Adrenal gland (tissue), 12 donors: ENCODE results near the gene FRMD1. TPM values are rescaled to one million over a fixed set of nuclear protein-coding genes. Genes with fewer than 3 reads are reported as not detected.

Experiments used
- DNase-seq, 7 donors: peaks; one replicate each; pipeline ENCODE4 v3.0.0-alpha.2; 2019 to 2020
- H3K27ac ChIP-seq, 5 donors: fragments of 200-600 bp; sonication (generic) in 4 of 5; 1 replicate in 3 of 5; 2 replicates in 2 of 5; pipeline versions ENCODE4 v1.5.1 to v1.8.0; 2016 to 2020; ENCODE audit warnings: mild to moderate bottlenecking in 1 of 5
- H3K27me3 ChIP-seq: fragments of 200-600 bp; 2 replicates; pipeline ENCODE4 v1.8.0; 2021
- H3K36me3 ChIP-seq, 2 donors: fragments of 200-600 bp; replicated peaks in 1 of 2; 1 replicate in 1 of 2; 2 replicates in 1 of 2; pipeline versions ENCODE4 v1.5.1 to v1.8.0; 2018 to 2022
- H3K4me1 ChIP-seq, 2 donors: fragments of 200-600 bp; replicated peaks in 1 of 2; 1 replicate in 1 of 2; 2 replicates in 1 of 2; pipeline versions ENCODE4 v1.5.1 to v1.8.0; 2018 to 2021
- H3K4me3 ChIP-seq, 4 donors: fragments of 200-600 bp; sonication (generic) in 3 of 4; one replicate each; pipeline ENCODE4 v1.5.1; 2016 to 2018
- H3K9me3 ChIP-seq, 3 donors: fragments of 200-600 bp; sonication (generic) in 1 of 3; replicated peaks in 1 of 3; 1 replicate in 2 of 3; 2 replicates in 1 of 3; pipeline versions ENCODE4 v1.5.1 to v1.8.0; 2016 to 2021
- CTCF ChIP-seq, 6 experiments: fragments of 450-650 bp in 4 of 6; fragments of 200-600 bp in 2 of 6; sonication (generic) in 1 of 6; IDR thresholded peaks; 1 replicate in 5 of 6; 2 replicates in 1 of 6; pipeline versions ENCODE4 v1.5.1 to v1.8.0; 2016 to 2021; ENCODE audit warnings: antibody characterized with exemption in 6 of 6, mild to moderate bottlenecking in 2 of 6, moderate library complexity in 1 of 6
- POLR2A ChIP-seq, 2 donors: fragments of 450-650 bp; IDR thresholded peaks; one replicate each; pipeline ENCODE4 v1.6.1; 2017; ENCODE audit warnings: antibody characterized with exemption in 2 of 2, mild to moderate bottlenecking in 2 of 2, moderate library complexity in 1 of 2
- WGBS, 4 donors: extraction: QIAGEN DNeasy Blood & Tissue Kit in 2 of 4; methylation state at CpG; one replicate each; pipeline versions ENCODE4 v1.1.5 to v1.1.7; 2013 to 2017; 5-methylcytosine and 5-hydroxymethylcytosine counted together
- intact Hi-C, 2 donors: fragments of 100-400 bp; cut with DNase I; formaldehyde crosslinking; loops; one replicate each; pipeline versions ENCODE4 v1.14.1 to v1.15.0; 2022 to 2023
- polyA plus RNA-seq, 3 donors: library from polyadenylated mRNA; stranded (reverse); fragments of 200-250 nt in 2 of 3; fragments of 350-450 nt in 1 of 3; fragmentation: Illumina TruSeq in 1 of 3; extraction: RNeasy Lipid Tissue Mini Kit (QIAGEN cat#74804) in 1 of 3; gene quantifications; one replicate each; pipeline ENCODE4 v1.2.3, GENCODE V29; 2013 to 2014
- total RNA-seq, 9 donors: library from RNA; depleted of rRNA in 4 of 9; stranded (reverse); fragments of >200 nt in 4 of 9; fragments of 120-200 nt in 1 of 9; fragmentation: NEBNext Ultra II Directional in 1 of 9; extraction: Animal tissue kit (Norgen Biotek cat#: 25700) in 1 of 9; gene quantifications; one replicate each; pipeline versions ENCODE4 v1.1.0 to v1.2.4, GENCODE V29; 2013 to 2023
- donor health status: healthy with polysubstance abuse.
- donor health status: Bipolar disorder and iron deficiency.
- donor health status: DM: yes; HTN: yes; CAD: no.
- donor health status: DM: no; HTN: no; CAD: no.
- donor health status: DM: no; HTN: no; CAD: no.
- donor health status: DM: yes; HTN: yes; CAD: no.

Gene FRMD1
- total and polyA plus RNA-seq, 12 donors, result under 0.01 to 0.32 (median 0.14) TPM; not detected in 7

- no peak overlapping the region for H3K27ac ChIP-seq
- intact Hi-C loops, result no loop called here
- no peak for DNase-seq
- no peak overlapping the region for H3K4me3 ChIP-seq
- no peak for TF ChIP-seq POLR2A (IDR thresholded peaks at IDR 0.05)
- no peak for TF ChIP-seq CTCF (IDR thresholded peaks at IDR 0.05)
- H3K36me3 ChIP-seq, result no peaks in the 10 kb centered on the region
- H3K4me1 ChIP-seq, result no peaks in the 10 kb centered on the region
- H3K27me3 ChIP-seq, result no peaks in the 10 kb centered on the region
- 90 to 95% (median 93%) methylated on average over 5 to 30 of the region's 30 CpGs for WGBS, 4 donors
- no peaks in the 10 kb centered on the region for H3K9me3 ChIP-seq
Measured at GRCh38 chr6:168058691-168059551, 20.1 kb downstream of the FRMD1 start.

GRCh38 chr6:168057836-168058235, 21.2 kb downstream of the FRMD1 start:
- WGBS, 4 donors, result 90 to 100% (median 92%) methylated on average over 2 to 14 of the region's 14 CpGs
- Histone ChIP-seq H3K36me3 (no peaks in the 10 kb centered on the region), H3K4me3 (no peak overlapping the region), H3K27ac (no peak overlapping the region), H3K27me3 (no peaks in the 10 kb centered on the region), H3K9me3 (no peaks in the 10 kb centered on the region), H3K4me1 (no peaks in the 10 kb centered on the region)
- DNase-seq, result no peak
- intact Hi-C loops, result no loop called here
- no peak for TF ChIP-seq POLR2A (IDR thresholded peaks at IDR 0.05)
- no peak for TF ChIP-seq CTCF (IDR thresholded peaks at IDR 0.05)

- no peak overlapping the region for H3K4me3 ChIP-seq
- WGBS, 4 donors, result 87 to 97% (median 91%) methylated on average over 12 to 24 of the region's 24 CpGs
- H3K27ac ChIP-seq, result no peak overlapping the region
- H3K27me3 ChIP-seq, result no peaks in the 10 kb centered on the region
- intact Hi-C loops, result no loop called here
- DNase-seq, result no peak
- H3K4me1 ChIP-seq, result no peaks in the 10 kb centered on the region
- no peaks in the 10 kb centered on the region for H3K36me3 ChIP-seq
- TF ChIP-seq CTCF (IDR thresholded peaks at IDR 0.05), result no peak
- no peak for TF ChIP-seq POLR2A (IDR thresholded peaks at IDR 0.05)
- no peaks in the 10 kb centered on the region for H3K9me3 ChIP-seq
Measured at GRCh38 chr6:168056892-168057527, 22.0 kb downstream of the FRMD1 start.

GRCh38 chr6:168055696-168056489, 23.1 kb downstream of the FRMD1 start:
- Histone ChIP-seq H3K9me3 (no peaks in the 10 kb centered on the region), H3K36me3 (no peaks in the 10 kb centered on the region), H3K27me3 (no peaks in the 10 kb centered on the region), H3K27ac (no peak overlapping the region), H3K4me1 (no peaks in the 10 kb centered on the region), H3K4me3 (no peak overlapping the region)
- intact Hi-C loops, result no loop called here
- 83 to 89% (median 88%) methylated on average over 7 to 22 of the region's 22 CpGs for WGBS, 4 donors
- TF ChIP-seq POLR2A (IDR thresholded peaks at IDR 0.05) (no peak), CTCF (IDR thresholded peaks at IDR 0.05) (no peak)
- no peak for DNase-seq
